NB4 (cell line): ENCODE results near the gene TNFSF10.
"Not testable (repeated sequence)": the region's sequence is repeated elsewhere in the genome, so short reads cannot be mapped to it uniquely, and the experiment has no call there.

Experiments
- DNase-seq: peaks from one replicate; pipeline ENCODE4 v3.0.0; 2010; ENCODE audit warnings: low read depth
- H3K4me3 ChIP-seq: one replicate; pipeline ENCODE4 v1.5.1; 2011; ENCODE audit warnings: mild to moderate bottlenecking, low read depth, low read length, moderate library complexity
- CTCF ChIP-seq: IDR thresholded peaks from one replicate; pipeline ENCODE4 v1.5.1; 2012; ENCODE audit warnings: low read depth, low read length
- MAX ChIP-seq: IDR thresholded peaks from 2 replicates; pipeline ENCODE4 v1.6.1; 2011; ENCODE audit warnings: low read depth, low read length
- MYC ChIP-seq: IDR thresholded peaks from 2 replicates; pipeline ENCODE4 v1.6.1; 2011; ENCODE audit warnings: low read depth, low read length
- POLR2A ChIP-seq: IDR thresholded peaks from 2 replicates; pipeline ENCODE4 v1.6.1; 2011; ENCODE audit warnings: mild to moderate bottlenecking; ENCODE audit not compliant: insufficient read length; ENCODE audit errors: extremely low read depth

The TNFSF10 gene

GRCh38 chr3:172501540-172501939, 21.7 kb downstream of the TNFSF10 start:
- DNase-seq = no peak
- H3K4me3 ChIP-seq = no peak overlapping the region
- no peak for TF ChIP-seq MAX
- no peak for TF ChIP-seq MYC
- TF ChIP-seq CTCF = no peak
- TF ChIP-seq POLR2A = no peak

- DNase-seq = peak; percentile 79
- not testable (repeated sequence) for H3K4me3 ChIP-seq
- TF ChIP-seq CTCF = peak; percentile 74
These were observed 33.0 kb downstream of the TNFSF10 start for GRCh38 chr3:172490198-172490669.

GRCh38 chr3:172478116-172478515, 45.1 kb downstream of the TNFSF10 start:
- no peak overlapping the region for H3K4me3 ChIP-seq
- DNase-seq = no peak
- TF ChIP-seq MYC = no peak
- no peak for TF ChIP-seq MAX
- TF ChIP-seq POLR2A = no peak
- no peak for TF ChIP-seq CTCF

- peak; percentile 48 for DNase-seq
- TF ChIP-seq MYC = no peak
- no peak for TF ChIP-seq MAX
- TF ChIP-seq CTCF = no peak
- TF ChIP-seq POLR2A = no peak
- peak overlapping the region; percentile 86 for H3K4me3 ChIP-seq
These were observed 46.9 kb downstream of the TNFSF10 start for GRCh38 chr3:172476347-172476746.

GRCh38 chr3:172475703-172476102, 47.5 kb downstream of the TNFSF10 start:
- no peak overlapping the region for H3K4me3 ChIP-seq
- no peak for DNase-seq
- TF ChIP-seq POLR2A (no peak), MYC (no peak), MAX (no peak), CTCF (no peak)

- no peak for DNase-seq
- H3K4me3 ChIP-seq = no peak overlapping the region
- TF ChIP-seq MAX (no peak), CTCF (no peak), POLR2A (no peak), MYC (no peak)
These were observed 51.3 kb downstream of the TNFSF10 start for GRCh38 chr3:172471903-172472302.
